ENCODE results near the gene RARS2. TPM values are rescaled to one million over a fixed set of nuclear protein-coding genes. Genes with fewer than 3 reads are reported as not detected.

Gene RARS2
- total RNA-seq, 2 experiments from 2014 or later, result 23.2 to 24.3 TPM

GRCh38 chr6:87561017-87561416, 28.8 kb downstream of the RARS2 start:
- Mint-ChIP-seq H3K4me3 (no peak overlapping the region), H3K27me3 (no peaks in the 10 kb centered on the region), H3K27ac (no peak overlapping the region), H3K36me3 (ENCODE audit: low read depth) (peaks cover 22% of the 10 kb centered on the region), H3K9me3 (no peaks in the 10 kb centered on the region), H3K4me1 (no peaks in the 10 kb centered on the region)
- CTCF ChIA-PET, result no interaction called here
- no peak for DNase-seq
- POLR2A ChIA-PET, result no interaction called here

GRCh38 chr6:87558446-87558845, 31.3 kb downstream of the RARS2 start:
- no peak for DNase-seq
- Mint-ChIP-seq H3K4me3 (no peak overlapping the region), H3K36me3 (ENCODE audit: low read depth) (peaks cover 30% of the 10 kb centered on the region), H3K9me3 (no peaks in the 10 kb centered on the region), H3K27me3 (no peaks in the 10 kb centered on the region), H3K4me1 (no peaks in the 10 kb centered on the region), H3K27ac (no peak overlapping the region)
- ChIA-PET POLR2A (no interaction called here), CTCF (no interaction called here)

GRCh38 chr6:87555506-87555905, 34.3 kb downstream of the RARS2 start:
- no peak for DNase-seq
- no peaks in the 10 kb centered on the region for H3K4me1 Mint-ChIP-seq
- H3K36me3 Mint-ChIP-seq (ENCODE audit: low read depth), result peaks cover 36% of the 10 kb centered on the region
- H3K4me3 Mint-ChIP-seq, result no peak overlapping the region
- no peaks in the 10 kb centered on the region for H3K27me3 Mint-ChIP-seq
- POLR2A ChIA-PET, result no interaction called here
- CTCF ChIA-PET, result no interaction called here
- H3K27ac Mint-ChIP-seq, result no peak overlapping the region
- no peaks in the 10 kb centered on the region for H3K9me3 Mint-ChIP-seq

GRCh38 chr6:87553159-87553765, 36.5 kb downstream of the RARS2 start:
- ChIA-PET POLR2A (no interaction called here), CTCF (no interaction called here)
- DNase-seq, result no peak
- peaks cover 46% of the 10 kb centered on the region for H3K36me3 Mint-ChIP-seq (ENCODE audit: low read depth)
- no peak overlapping the region for H3K27ac Mint-ChIP-seq
- no peaks in the 10 kb centered on the region for H3K4me1 Mint-ChIP-seq
- H3K9me3 Mint-ChIP-seq, result no peaks in the 10 kb centered on the region
- no peak overlapping the region for H3K4me3 Mint-ChIP-seq
- H3K27me3 Mint-ChIP-seq, result no peaks in the 10 kb centered on the region

GRCh38 chr6:87551799-87552198, 38.0 kb downstream of the RARS2 start:
- ChIA-PET POLR2A (interaction anchor here (0.6 kb wide), 1 partner anchor 44 kb away, joined by 3 read pairs; no protein-coding TSS in a partner anchor), CTCF (no interaction called here)
- DNase-seq, result no peak
- no peaks in the 10 kb centered on the region for H3K9me3 Mint-ChIP-seq
- H3K27ac Mint-ChIP-seq, result no peak overlapping the region
- peaks cover 54% of the 10 kb centered on the region for H3K36me3 Mint-ChIP-seq (ENCODE audit: low read depth)
- H3K4me1 Mint-ChIP-seq, result no peaks in the 10 kb centered on the region
- no peak overlapping the region for H3K4me3 Mint-ChIP-seq
- H3K27me3 Mint-ChIP-seq, result no peaks in the 10 kb centered on the region

- CTCF ChIA-PET, result no interaction called here
- H3K27ac Mint-ChIP-seq, result peak overlapping the region; percentile 22
- no peak for DNase-seq
- peaks cover 64% of the 10 kb centered on the region for H3K36me3 Mint-ChIP-seq (ENCODE audit: low read depth)
- no peaks in the 10 kb centered on the region for H3K27me3 Mint-ChIP-seq
- peaks cover 3% of the 10 kb centered on the region for H3K4me1 Mint-ChIP-seq
- H3K4me3 Mint-ChIP-seq, result no peak overlapping the region
- peaks cover 8% of the 10 kb centered on the region for H3K9me3 Mint-ChIP-seq
- POLR2A ChIA-PET, result no interaction called here
These were observed 45.4 kb downstream of the RARS2 start for GRCh38 chr6:87544474-87544735.

GRCh38 chr6:87543696-87544473, 45.9 kb downstream of the RARS2 start:
- no peaks in the 10 kb centered on the region for H3K27me3 Mint-ChIP-seq
- H3K36me3 Mint-ChIP-seq (ENCODE audit: low read depth), result peaks cover 67% of the 10 kb centered on the region
- no peak overlapping the region for H3K4me3 Mint-ChIP-seq
- ChIA-PET CTCF (no interaction called here), POLR2A (no interaction called here)
- peaks cover 3% of the 10 kb centered on the region for H3K4me1 Mint-ChIP-seq
- H3K9me3 Mint-ChIP-seq, result peaks cover 11% of the 10 kb centered on the region
- DNase-seq, result no peak
- H3K27ac Mint-ChIP-seq, result peak overlapping the region; percentile 22

GRCh38 chr6:87541744-87542143, 48.0 kb downstream of the RARS2 start:
- H3K4me1 Mint-ChIP-seq, result peaks cover 5% of the 10 kb centered on the region
- POLR2A ChIA-PET, result no interaction called here
- DNase-seq, result no peak
- H3K4me3 Mint-ChIP-seq, result no peak overlapping the region
- H3K36me3 Mint-ChIP-seq (ENCODE audit: low read depth), result peaks cover 68% of the 10 kb centered on the region
- H3K27ac Mint-ChIP-seq, result no peak overlapping the region
- CTCF ChIA-PET, result no interaction called here
- peaks cover 11% of the 10 kb centered on the region for H3K9me3 Mint-ChIP-seq
- no peaks in the 10 kb centered on the region for H3K27me3 Mint-ChIP-seq

GRCh38 chr6:87541041-87541440, 48.7 kb downstream of the RARS2 start:
- Mint-ChIP-seq H3K36me3 (ENCODE audit: low read depth) (peaks cover 66% of the 10 kb centered on the region), H3K4me1 (peaks cover 5% of the 10 kb centered on the region), H3K27me3 (no peaks in the 10 kb centered on the region), H3K9me3 (peaks cover 11% of the 10 kb centered on the region), H3K27ac (no peak overlapping the region), H3K4me3 (no peak overlapping the region)
- POLR2A ChIA-PET, result no interaction called here
- CTCF ChIA-PET, result no interaction called here
- no peak for DNase-seq

- CTCF ChIA-PET, result no interaction called here
- Mint-ChIP-seq H3K4me1 (peaks cover 5% of the 10 kb centered on the region), H3K27me3 (no peaks in the 10 kb centered on the region), H3K9me3 (peaks cover 11% of the 10 kb centered on the region), H3K36me3 (ENCODE audit: low read depth) (peaks cover 63% of the 10 kb centered on the region), H3K27ac (no peak overlapping the region), H3K4me3 (no peak overlapping the region)
- POLR2A ChIA-PET, result no interaction called here
- no peak for DNase-seq
These were observed 49.2 kb downstream of the RARS2 start for GRCh38 chr6:87540539-87540938.

- Mint-ChIP-seq H3K4me3 (no peak overlapping the region), H3K4me1 (peaks cover 3% of the 10 kb centered on the region), H3K9me3 (peaks cover 11% of the 10 kb centered on the region), H3K27ac (no peak overlapping the region), H3K27me3 (no peaks in the 10 kb centered on the region), H3K36me3 (ENCODE audit: low read depth) (peaks cover 54% of the 10 kb centered on the region)
- CTCF ChIA-PET, result no interaction called here
- POLR2A ChIA-PET, result no interaction called here
- no peak for DNase-seq
These were observed 50.2 kb downstream of the RARS2 start for GRCh38 chr6:87539554-87539953.

GRCh38 chr6:87538510-87539260, 51.1 kb downstream of the RARS2 start:
- H3K4me1 Mint-ChIP-seq, result peaks cover 2% of the 10 kb centered on the region
- no peak overlapping the region for H3K4me3 Mint-ChIP-seq
- H3K36me3 Mint-ChIP-seq (ENCODE audit: low read depth), result peaks cover 51% of the 10 kb centered on the region
- H3K27me3 Mint-ChIP-seq, result no peaks in the 10 kb centered on the region
- peaks cover 11% of the 10 kb centered on the region for H3K9me3 Mint-ChIP-seq
- ChIA-PET POLR2A (no interaction called here), CTCF (no interaction called here)
- DNase-seq, result no peak
- no peak overlapping the region for H3K27ac Mint-ChIP-seq

GRCh38 chr6:87534377-87535047, 55.3 kb downstream of the RARS2 start:
- Mint-ChIP-seq H3K4me3 (no peak overlapping the region), H3K4me1 (peaks cover 2% of the 10 kb centered on the region), H3K27me3 (no peaks in the 10 kb centered on the region), H3K9me3 (peaks cover 4% of the 10 kb centered on the region), H3K36me3 (ENCODE audit: low read depth) (peaks cover 36% of the 10 kb centered on the region), H3K27ac (no peak overlapping the region)
- POLR2A ChIA-PET, result no interaction called here
- CTCF ChIA-PET, result interaction anchor here (0.6 kb wide), 1 partner anchor 55 kb away, joined by 3 read pairs; no protein-coding TSS in a partner anchor
- no peak for DNase-seq
